ENCODE data around the gene NID1.

DNA sequence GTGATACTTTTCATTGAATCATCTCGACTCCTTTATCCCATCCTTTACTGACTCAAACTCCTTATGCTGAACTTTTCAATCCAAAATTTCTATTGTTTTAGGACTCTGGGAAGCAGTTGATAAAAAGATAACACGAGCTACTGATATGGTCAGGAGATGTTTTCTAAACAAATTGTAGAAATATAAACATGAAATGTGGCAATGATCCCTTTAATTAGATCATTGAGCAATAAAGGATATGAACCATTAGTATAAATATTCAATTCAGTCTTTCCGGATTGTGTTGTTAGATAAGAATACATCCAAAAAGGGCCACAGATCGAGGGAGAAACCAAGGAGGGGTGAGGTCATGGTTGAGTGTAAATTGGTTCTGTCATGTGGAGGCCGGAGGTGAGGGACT is 88.4 kb downstream of the NID1 start:
- TF ChIP-seq, protein P1, sequence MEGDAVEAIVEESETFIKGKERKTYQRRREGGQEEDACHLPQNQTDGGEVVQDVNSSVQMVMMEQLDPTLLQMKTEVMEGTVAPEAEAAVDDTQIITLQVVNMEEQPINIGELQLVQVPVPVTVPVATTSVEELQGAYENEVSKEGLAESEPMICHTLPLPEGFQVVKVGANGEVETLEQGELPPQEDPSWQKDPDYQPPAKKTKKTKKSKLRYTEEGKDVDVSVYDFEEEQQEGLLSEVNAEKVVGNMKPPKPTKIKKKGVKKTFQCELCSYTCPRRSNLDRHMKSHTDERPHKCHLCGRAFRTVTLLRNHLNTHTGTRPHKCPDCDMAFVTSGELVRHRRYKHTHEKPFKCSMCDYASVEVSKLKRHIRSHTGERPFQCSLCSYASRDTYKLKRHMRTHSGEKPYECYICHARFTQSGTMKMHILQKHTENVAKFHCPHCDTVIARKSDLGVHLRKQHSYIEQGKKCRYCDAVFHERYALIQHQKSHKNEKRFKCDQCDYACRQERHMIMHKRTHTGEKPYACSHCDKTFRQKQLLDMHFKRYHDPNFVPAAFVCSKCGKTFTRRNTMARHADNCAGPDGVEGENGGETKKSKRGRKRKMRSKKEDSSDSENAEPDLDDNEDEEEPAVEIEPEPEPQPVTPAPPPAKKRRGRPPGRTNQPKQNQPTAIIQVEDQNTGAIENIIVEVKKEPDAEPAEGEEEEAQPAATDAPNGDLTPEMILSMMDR (IDR thresholded peaks at IDR 0.05), result no peak
- TF ChIP-seq POLR2A (IDR thresholded peaks at IDR 0.05), result no peak

Measured in thyroid gland (tissue), 4 donors.